Liver (tissue), 9 donors: Measurements from ENCODE around the gene TOMM40L. TPM values are rescaled to one million over a fixed set of nuclear protein-coding genes. Genes with fewer than 3 reads are reported as not detected.
"Not testable (repeated sequence)": the region's sequence is repeated elsewhere in the genome, so short reads cannot be mapped to it uniquely, and the experiment has no call there.

ENCODE experiments used
- DNase-seq: peaks from one replicate; pipeline ENCODE4 v3.0.0-alpha.2; 2017; ENCODE audit warnings: low spot score
- H3K27ac ChIP-seq, 2 donors: one replicate each; pipeline ENCODE4 v1.7.0; 2013; ENCODE audit warnings: inconsistent platforms in 2 of 2, low read length in 2 of 2, control low read depth in 1 of 2, low read depth in 1 of 2, mild to moderate bottlenecking in 1 of 2
- H3K27me3 ChIP-seq, 4 donors: one replicate each; pipeline versions ENCODE4 v1.6.1 to v1.7.0; 2013; ENCODE audit warnings: low read length in 3 of 4, inconsistent platforms in 1 of 4, mild to moderate bottlenecking in 1 of 4, moderate library complexity in 1 of 4; ENCODE audit not compliant: control insufficient read depth in 4 of 4, insufficient read depth in 4 of 4
- H3K36me3 ChIP-seq, 4 donors: one replicate each; pipeline versions ENCODE4 v1.6.1 to v1.7.0; 2013; ENCODE audit warnings: low read length in 3 of 4, mild to moderate bottlenecking in 3 of 4, low read depth in 1 of 4, moderate library complexity in 1 of 4; ENCODE audit not compliant: control insufficient read depth in 4 of 4, insufficient read depth in 3 of 4
- H3K4me1 ChIP-seq, 4 donors: one replicate each; pipeline versions ENCODE4 v1.6.1 to v1.7.0; 2013; ENCODE audit warnings: low read length in 3 of 4, mild to moderate bottlenecking in 3 of 4, moderate library complexity in 1 of 4; ENCODE audit not compliant: control insufficient read depth in 4 of 4, insufficient read depth in 4 of 4
- H3K4me3 ChIP-seq, 3 donors: one replicate each; pipeline versions ENCODE4 v1.6.1 to v1.7.0; 2013; ENCODE audit warnings: low read length in 3 of 3, control low read depth in 1 of 3, low read depth in 1 of 3, mild to moderate bottlenecking in 1 of 3
- H3K9ac ChIP-seq, 2 donors: one replicate each; pipeline ENCODE4 v1.7.0; 2013; ENCODE audit warnings: low read length in 2 of 2, mild to moderate bottlenecking in 2 of 2, moderate library complexity in 2 of 2, control low read depth in 1 of 2, low read depth in 1 of 2
- H3K9me3 ChIP-seq, 4 donors: one replicate each; pipeline versions ENCODE4 v1.6.1 to v1.7.0; 2013; ENCODE audit warnings: low read length in 3 of 4; ENCODE audit not compliant: control insufficient read depth in 4 of 4
- ATF3 ChIP-seq: IDR thresholded peaks from 2 replicates; pipeline ENCODE4 v1.6.1; 2016; ENCODE audit warnings: antibody characterized with exemption
- CTCF ChIP-seq: fragments of 150-350 bp; IDR thresholded peaks from 2 replicates; pipeline ENCODE4 v1.5.1; 2017; ENCODE audit warnings: improper control_type of control experiment, low read depth, low read length; ENCODE audit not compliant: missing input control
- EGR1 ChIP-seq, 2 donors: IDR thresholded peaks; 2 replicates each; pipeline ENCODE4 v1.6.1; 2016 to 2018; ENCODE audit warnings: antibody characterized with exemption in 2 of 2, low read depth in 2 of 2
- FOXA1 ChIP-seq: IDR thresholded peaks from 2 replicates; pipeline ENCODE4 v1.6.1; 2016; ENCODE audit warnings: antibody characterized with exemption
- FOXA2 ChIP-seq: IDR thresholded peaks from 2 replicates; pipeline ENCODE4 v1.6.1; 2016; ENCODE audit warnings: antibody characterized with exemption
- GABPA ChIP-seq, 2 donors: IDR thresholded peaks in 1 of 2; conservative IDR thresholded peaks in 1 of 2; 2 replicates each; pipeline ENCODE4 v1.6.1; 2016; ENCODE audit warnings: antibody characterized with exemption in 2 of 2, mild to moderate bottlenecking in 1 of 2, moderate library complexity in 1 of 2
- HNF4A ChIP-seq, 2 donors: conservative IDR thresholded peaks; 2 replicates each; pipeline ENCODE4 v1.6.1; 2016; ENCODE audit warnings: antibody characterized with exemption in 2 of 2, mild to moderate bottlenecking in 2 of 2
- HNF4G ChIP-seq: IDR thresholded peaks from 2 replicates; pipeline ENCODE4 v1.6.1; 2016; ENCODE audit warnings: antibody characterized with exemption
- JUND ChIP-seq, 2 donors: IDR thresholded peaks; 2 replicates each; pipeline ENCODE4 v1.6.1; 2016; ENCODE audit warnings: antibody characterized with exemption in 2 of 2
- MAX ChIP-seq: IDR thresholded peaks from 2 replicates; pipeline ENCODE4 v1.6.1; 2016; ENCODE audit warnings: antibody characterized with exemption
- NR2F2 ChIP-seq: IDR thresholded peaks from 2 replicates; pipeline ENCODE4 v1.6.1; 2016; ENCODE audit warnings: antibody characterized with exemption
- RAD21 ChIP-seq, 2 donors: IDR thresholded peaks; 2 replicates each; pipeline ENCODE4 v1.6.1; 2016; ENCODE audit warnings: antibody characterized with exemption in 2 of 2, mild to moderate bottlenecking in 2 of 2
- REST ChIP-seq: IDR thresholded peaks from 2 replicates; pipeline ENCODE4 v1.6.1; 2016; ENCODE audit warnings: antibody characterized with exemption, mild to moderate bottlenecking
- RXRA ChIP-seq, 2 donors: IDR thresholded peaks; 2 replicates each; pipeline ENCODE4 v1.6.1; 2017 to 2018; ENCODE audit warnings: antibody characterized with exemption in 2 of 2, mild to moderate bottlenecking in 1 of 2
- SP1 ChIP-seq: IDR thresholded peaks from 2 replicates; pipeline ENCODE4 v1.6.1; 2018; ENCODE audit warnings: antibody characterized with exemption, mild to moderate bottlenecking
- TAF1 ChIP-seq: conservative IDR thresholded peaks from 2 replicates; pipeline ENCODE4 v1.6.1; 2016; ENCODE audit warnings: antibody characterized with exemption, mild to moderate bottlenecking
- YY1 ChIP-seq: IDR thresholded peaks from 2 replicates; pipeline ENCODE4 v1.6.1; 2016; ENCODE audit warnings: antibody characterized with exemption, mild to moderate bottlenecking
- ZBTB33 ChIP-seq: IDR thresholded peaks from 2 replicates; pipeline ENCODE4 v1.6.1; 2016; ENCODE audit warnings: antibody characterized with exemption
- WGBS: extraction: QIAGEN DNeasy Blood & Tissue Kit; methylation state at CpG from one replicate; pipeline ENCODE4 v1.1.7; 2013; 5-methylcytosine and 5-hydroxymethylcytosine counted together
- polyA plus RNA-seq, 2 donors: library from polyadenylated mRNA; stranded (reverse) in 1 of 2; unstranded in 1 of 2; fragments of 200-250 nt in 1 of 2; fragments of >200 nt in 1 of 2; fragmentation: Nextera tagmentation in 1 of 2; extraction: Ambion mirVana in 1 of 2; gene quantifications; one replicate each; pipeline versions ENCODE4 v1.2.1 to v1.2.3, GENCODE V29; 2013 to 2015
- total RNA-seq, 2 donors: library from RNA; depleted of rRNA; stranded (reverse); fragments of >200 nt; gene quantifications; one replicate each; pipeline ENCODE4 v1.2.3, GENCODE V29; 2014
- donor health status: healthy.
- donor health status: healthy.
- donor health status: healthy.
- donor health status: healthy.
- donor health status: healthy.

TOMM40L gene
- total and polyA plus RNA-seq, 4 donors: 6.7 to 10.5 (median 8.9) TPM

GRCh38 chr1:161242313-161242712, 16.5 kb downstream of the TOMM40L start:
- Histone ChIP-seq H3K36me3 (no peaks in the 10 kb centered on the region), H3K4me1 (peaks cover 0 to 15% (median 1%) of the 10 kb centered on the region in 4 donors), H3K4me3 (no peak overlapping the region), H3K27me3 (no peaks in the 10 kb centered on the region), H3K9ac (no peak overlapping the region), H3K9me3 (no peaks in the 10 kb centered on the region), H3K27ac (no peak overlapping the region)
- WGBS: 83% methylated on average over 2 of the region's 2 CpGs
- no peak for DNase-seq
- TF ChIP-seq ZBTB33 (no peak), FOXA2 (no peak), EGR1 (IDR thresholded peaks at IDR 0.05; ENCODE audit: low read depth in 2 of 2) (no peak), ATF3 (no peak), TAF1 (no peak), YY1 (no peak), MAX (no peak), NR2F2 (no peak), RXRA (IDR thresholded peaks at IDR 0.05) (no peak), HNF4G (no peak), GABPA (IDR thresholded peaks at IDR 0.05 in 1 of 2, conservative IDR thresholded peaks at IDR 0.05 in 1 of 2) (no peak), FOXA1 (no peak), HNF4A (conservative IDR thresholded peaks at IDR 0.05) (no peak)

GRCh38 chr1:161244888-161245287, 19.0 kb downstream of the TOMM40L start:
- H3K27ac ChIP-seq: peak overlapping the region; percentile 80 to 90
- 41% methylated on average over 4 of the region's 4 CpGs for WGBS
- H3K4me3 ChIP-seq: no peak overlapping the region
- no peaks in the 10 kb centered on the region for H3K27me3 ChIP-seq
- peaks cover 0 to 10% (median 1%) of the 10 kb centered on the region in 4 donors for H3K4me1 ChIP-seq
- TF ChIP-seq YY1: peak; percentile 86
- no peak for TF ChIP-seq NR2F2
- peak; percentile 33 for TF ChIP-seq ATF3
- TF ChIP-seq REST: peak; percentile 67
- TF ChIP-seq TAF1: no peak
- peak in 1 of 2 donors; percentile 21 for TF ChIP-seq RAD21 (IDR thresholded peaks at IDR 0.05)
- no peak for TF ChIP-seq FOXA1
- peak; percentile 78 to 84 for TF ChIP-seq RXRA (IDR thresholded peaks at IDR 0.05)
- TF ChIP-seq HNF4G: no peak
- TF ChIP-seq JUND (IDR thresholded peaks at IDR 0.05): peak; percentile 76 to 80
- peak in 1 of 2 donors; percentile 42 for TF ChIP-seq GABPA (IDR thresholded peaks at IDR 0.05 in 1 of 2, conservative IDR thresholded peaks at IDR 0.05 in 1 of 2)
- peak; percentile 92 for TF ChIP-seq SP1
- peak; percentile 57 for TF ChIP-seq FOXA2
- TF ChIP-seq CTCF: no peak
- peak; percentile 67 to 77 for TF ChIP-seq HNF4A (conservative IDR thresholded peaks at IDR 0.05)
- TF ChIP-seq ZBTB33: peak; percentile 18
- no peaks in the 10 kb centered on the region for H3K9me3 ChIP-seq
- peak overlapping the region in 1 of 2 donors; percentile 39 for H3K9ac ChIP-seq
- no peaks in the 10 kb centered on the region for H3K36me3 ChIP-seq
- DNase-seq: no peak

GRCh38 chr1:161250100-161250499, 24.2 kb downstream of the TOMM40L start:
- DNase-seq, H3K9me3 ChIP-seq, H3K9ac ChIP-seq, H3K4me3 ChIP-seq, H3K27me3 ChIP-seq, H3K27ac ChIP-seq, H3K36me3 ChIP-seq, H3K4me1 ChIP-seq: not testable (repeated sequence)
- WGBS: 94% methylated on average over 5 of the region's 5 CpGs
